Measurements from ENCODE around the gene SPPL2C.

The SPPL2C gene

DNA sequence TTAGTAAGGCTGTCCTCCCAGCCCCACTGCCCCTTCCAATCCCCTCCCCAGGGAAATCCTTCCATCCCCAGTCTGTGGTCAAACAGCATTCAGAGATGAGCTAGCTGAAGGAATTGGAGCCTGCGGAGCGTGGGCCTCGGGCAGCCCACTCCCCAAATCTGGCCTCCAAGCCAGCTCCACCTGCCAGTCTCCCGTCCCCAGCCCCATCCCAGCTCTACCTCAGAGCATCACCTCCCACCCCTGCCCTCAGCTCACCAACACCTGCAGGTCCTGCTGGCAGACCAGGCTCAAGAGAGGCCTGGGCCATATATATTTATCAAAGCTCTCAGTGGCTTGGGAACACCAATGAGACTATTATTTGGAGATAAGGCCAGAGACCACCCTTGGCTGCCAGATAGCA lies 5.2 kb upstream of the SPPL2C start:
- H3K4me1 Mint-ChIP-seq (ENCODE audit: low read depth): no peaks in the 10 kb centered on the region
- no peak overlapping the region for H3K27ac Mint-ChIP-seq
- no peaks in the 10 kb centered on the region for H3K9me3 Mint-ChIP-seq
- H3K36me3 Mint-ChIP-seq (ENCODE audit: low read depth): no peaks in the 10 kb centered on the region
- no peak overlapping the region for H3K4me3 Mint-ChIP-seq
- no peaks in the 10 kb centered on the region for H3K27me3 Mint-ChIP-seq

DNA sequence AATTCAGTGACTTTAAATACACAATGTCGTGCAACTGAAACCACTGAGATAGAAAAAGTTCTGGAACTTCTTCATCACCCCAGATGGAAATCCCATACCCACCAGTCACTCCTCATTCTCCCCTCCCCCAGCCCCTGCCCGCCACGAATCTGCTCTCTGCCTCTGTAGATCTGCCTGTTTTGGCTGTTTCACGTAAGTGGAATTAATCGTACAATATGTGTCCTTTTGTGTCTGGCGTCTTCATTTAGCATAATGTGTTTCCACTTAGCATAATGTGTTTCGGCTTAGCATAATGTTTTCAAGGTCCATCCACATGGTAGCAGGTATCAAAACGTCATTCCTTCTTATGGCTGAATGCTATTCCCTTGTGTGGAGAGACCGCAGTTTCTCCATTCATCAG lies 3.5 kb upstream of the SPPL2C start:
- Mint-ChIP-seq H3K27ac (no peak overlapping the region), H3K9me3 (no peaks in the 10 kb centered on the region), H3K4me3 (no peak overlapping the region), H3K27me3 (no peaks in the 10 kb centered on the region), H3K4me1 (ENCODE audit: low read depth) (no peaks in the 10 kb centered on the region), H3K36me3 (ENCODE audit: low read depth) (no peaks in the 10 kb centered on the region)

GRCh38 chr17:45841883-45842525 lies 2.7 kb upstream of the SPPL2C start:
- Mint-ChIP-seq H3K36me3 (ENCODE audit: low read depth) (no peaks in the 10 kb centered on the region), H3K9me3 (no peaks in the 10 kb centered on the region), H3K4me3 (no peak overlapping the region), H3K27ac (no peak overlapping the region), H3K27me3 (no peaks in the 10 kb centered on the region), H3K4me1 (ENCODE audit: low read depth) (no peaks in the 10 kb centered on the region)

GRCh38 chr17:45843722-45844121 lies 959 bp upstream of the SPPL2C start:
- no peaks in the 10 kb centered on the region for H3K9me3 Mint-ChIP-seq
- no peak overlapping the region for H3K4me3 Mint-ChIP-seq
- no peak overlapping the region for H3K27ac Mint-ChIP-seq
- H3K27me3 Mint-ChIP-seq: no peaks in the 10 kb centered on the region
- no peaks in the 10 kb centered on the region for H3K4me1 Mint-ChIP-seq (ENCODE audit: low read depth)
- H3K36me3 Mint-ChIP-seq (ENCODE audit: low read depth): no peaks in the 10 kb centered on the region

DNA sequence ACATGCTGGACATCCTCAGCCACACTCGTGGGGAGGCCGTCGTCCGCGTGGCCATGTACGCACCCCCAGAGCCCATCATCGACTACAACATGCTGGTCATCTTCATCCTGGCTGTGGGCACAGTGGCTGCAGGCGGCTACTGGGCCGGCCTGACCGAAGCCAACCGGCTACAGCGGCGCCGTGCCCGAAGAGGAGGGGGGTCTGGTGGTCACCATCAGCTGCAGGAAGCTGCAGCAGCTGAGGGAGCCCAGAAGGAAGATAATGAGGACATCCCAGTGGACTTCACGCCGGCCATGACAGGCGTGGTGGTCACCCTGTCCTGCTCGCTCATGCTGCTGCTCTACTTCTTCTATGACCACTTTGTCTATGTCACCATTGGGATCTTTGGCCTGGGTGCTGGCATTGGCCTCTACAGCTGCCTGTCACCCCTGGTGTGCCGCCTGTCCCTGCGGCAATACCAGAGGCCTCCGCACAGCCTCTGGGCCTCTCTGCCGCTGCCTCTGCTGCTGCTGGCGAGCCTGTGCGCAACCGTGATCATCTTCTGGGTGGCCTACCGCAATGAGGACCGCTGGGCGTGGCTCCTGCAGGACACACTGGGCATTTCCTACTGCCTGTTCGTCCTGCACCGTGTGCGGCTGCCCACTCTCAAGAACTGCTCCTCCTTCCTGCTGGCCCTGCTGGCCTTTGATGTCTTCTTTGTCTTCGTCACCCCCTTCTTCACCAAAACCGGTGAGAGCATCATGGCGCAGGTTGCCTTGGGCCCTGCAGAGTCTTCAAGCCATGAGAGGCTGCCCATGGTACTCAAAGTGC lies 900 bp downstream of the SPPL2C start:
- H3K27me3 Mint-ChIP-seq: no peaks in the 10 kb centered on the region
- no peak overlapping the region for H3K27ac Mint-ChIP-seq
- no peaks in the 10 kb centered on the region for H3K36me3 Mint-ChIP-seq (ENCODE audit: low read depth)
- H3K4me1 Mint-ChIP-seq (ENCODE audit: low read depth): no peaks in the 10 kb centered on the region
- H3K4me3 Mint-ChIP-seq: no peak overlapping the region
- H3K9me3 Mint-ChIP-seq: no peaks in the 10 kb centered on the region

DNA sequence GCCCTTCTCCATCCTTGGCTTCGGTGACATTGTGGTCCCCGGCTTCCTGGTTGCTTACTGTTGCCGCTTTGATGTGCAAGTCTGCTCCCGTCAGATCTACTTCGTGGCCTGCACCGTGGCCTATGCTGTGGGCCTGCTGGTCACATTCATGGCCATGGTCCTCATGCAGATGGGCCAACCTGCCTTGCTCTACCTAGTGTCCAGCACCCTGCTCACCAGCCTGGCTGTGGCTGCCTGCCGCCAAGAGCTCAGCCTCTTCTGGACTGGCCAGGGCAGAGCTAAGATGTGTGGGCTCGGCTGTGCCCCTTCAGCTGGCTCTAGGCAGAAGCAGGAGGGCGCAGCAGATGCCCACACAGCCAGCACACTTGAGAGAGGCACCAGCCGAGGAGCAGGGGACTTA lies 1.5 kb downstream of the SPPL2C start:
- Mint-ChIP-seq H3K4me3 (no peak overlapping the region), H3K27ac (no peak overlapping the region), H3K27me3 (no peaks in the 10 kb centered on the region), H3K9me3 (no peaks in the 10 kb centered on the region), H3K36me3 (ENCODE audit: low read depth) (no peaks in the 10 kb centered on the region), H3K4me1 (ENCODE audit: low read depth) (no peaks in the 10 kb centered on the region)

GRCh38 chr17:45846646-45847045 lies 2.0 kb downstream of the SPPL2C start:
- no peak overlapping the region for H3K4me3 Mint-ChIP-seq
- H3K36me3 Mint-ChIP-seq (ENCODE audit: low read depth): no peaks in the 10 kb centered on the region
- no peaks in the 10 kb centered on the region for H3K4me1 Mint-ChIP-seq (ENCODE audit: low read depth)
- H3K27ac Mint-ChIP-seq: no peak overlapping the region
- no peaks in the 10 kb centered on the region for H3K27me3 Mint-ChIP-seq
- H3K9me3 Mint-ChIP-seq: no peaks in the 10 kb centered on the region

DNA sequence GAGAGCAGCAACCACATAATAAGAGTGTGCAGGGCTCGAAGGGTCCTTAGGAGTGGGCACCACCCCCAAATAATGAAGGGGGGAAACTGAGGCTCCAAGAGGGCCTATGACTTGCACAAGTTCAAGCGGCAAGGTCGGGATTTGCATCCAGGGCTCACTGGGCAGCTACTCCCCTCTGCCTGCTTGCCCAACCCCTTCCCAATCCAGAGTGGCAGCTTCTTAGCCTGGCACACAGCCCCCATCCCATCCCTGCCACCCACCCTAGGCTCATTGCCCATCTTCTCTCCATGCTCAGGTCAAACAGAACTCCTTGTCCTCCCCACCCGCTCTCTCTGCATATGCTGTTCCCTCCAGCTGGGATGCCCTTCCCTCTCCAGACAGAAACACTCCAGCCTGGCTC lies 2.4 kb downstream of the SPPL2C start:
- Mint-ChIP-seq H3K36me3 (ENCODE audit: low read depth) (no peaks in the 10 kb centered on the region), H3K4me1 (ENCODE audit: low read depth) (no peaks in the 10 kb centered on the region), H3K27me3 (peaks cover 4% of the 10 kb centered on the region), H3K27ac (no peak overlapping the region), H3K9me3 (no peaks in the 10 kb centered on the region), H3K4me3 (no peak overlapping the region)

GRCh38 chr17:45847747-45848146 lies 3.1 kb downstream of the SPPL2C start:
- no peaks in the 10 kb centered on the region for H3K9me3 Mint-ChIP-seq
- H3K36me3 Mint-ChIP-seq (ENCODE audit: low read depth): no peaks in the 10 kb centered on the region
- H3K4me1 Mint-ChIP-seq (ENCODE audit: low read depth): peaks cover 3% of the 10 kb centered on the region
- H3K27ac Mint-ChIP-seq: no peak overlapping the region
- H3K27me3 Mint-ChIP-seq: peaks cover 10% of the 10 kb centered on the region
- no peak overlapping the region for H3K4me3 Mint-ChIP-seq

DNA sequence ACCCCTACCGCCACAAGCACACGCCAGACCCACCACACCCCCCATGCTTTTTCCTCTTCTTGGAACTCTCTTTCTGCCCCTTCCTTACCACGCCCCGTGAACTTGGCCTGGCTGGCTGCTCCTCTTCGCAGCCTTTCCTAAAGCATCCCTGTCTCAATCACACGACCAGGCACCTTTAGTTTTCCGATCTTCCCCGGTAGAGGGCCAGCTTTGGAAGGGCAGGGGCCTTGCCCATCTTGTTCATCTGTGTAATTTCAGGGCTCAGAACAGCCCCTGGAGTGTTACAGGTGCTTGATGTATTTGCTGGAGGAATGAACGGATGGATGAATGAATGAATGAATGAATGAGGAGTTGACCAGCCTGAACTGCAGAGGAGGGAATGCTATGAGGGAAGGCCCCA lies 3.7 kb downstream of the SPPL2C start:
- Mint-ChIP-seq H3K4me1 (ENCODE audit: low read depth) (peaks cover 7% of the 10 kb centered on the region), H3K36me3 (ENCODE audit: low read depth) (no peaks in the 10 kb centered on the region), H3K4me3 (no peak overlapping the region), H3K27ac (no peak overlapping the region), H3K27me3 (peaks cover 11% of the 10 kb centered on the region), H3K9me3 (no peaks in the 10 kb centered on the region)

DNA sequence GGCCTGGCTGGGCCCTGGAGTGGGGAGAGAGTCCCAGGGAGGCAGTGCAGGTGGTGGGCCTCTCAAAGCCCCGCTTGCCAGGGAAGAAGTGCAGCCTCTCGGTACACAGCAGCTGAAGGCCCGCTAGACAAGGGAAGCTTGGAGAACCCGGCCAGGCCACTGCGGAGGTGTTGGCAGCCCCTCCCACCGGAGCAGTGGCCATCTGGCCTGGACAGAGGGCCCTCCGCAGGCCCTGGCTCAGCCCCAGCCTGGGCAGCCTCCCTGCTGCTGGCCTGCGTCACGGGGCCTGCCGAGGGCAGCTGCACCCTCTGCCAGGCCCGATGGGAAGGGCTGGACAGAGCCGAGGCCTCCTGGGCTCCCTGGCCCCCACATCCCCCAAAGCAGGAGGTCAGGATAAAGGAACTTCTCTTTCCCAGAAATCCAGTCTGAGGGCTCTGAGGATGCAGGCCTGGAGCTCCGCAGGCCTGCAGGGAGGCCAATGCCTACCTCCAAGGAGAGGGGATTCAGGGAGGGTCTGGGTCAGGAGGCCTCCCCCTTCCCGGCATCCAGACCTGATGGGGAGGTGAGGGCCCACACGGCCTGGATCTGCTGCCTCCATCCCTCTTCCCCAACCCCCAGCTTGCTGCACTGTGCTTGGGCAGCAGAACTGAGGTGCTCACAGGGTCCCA lies 4.3 kb downstream of the SPPL2C start:
- peaks cover 13% of the 10 kb centered on the region for H3K27me3 Mint-ChIP-seq
- H3K27ac Mint-ChIP-seq: no peak overlapping the region
- no peaks in the 10 kb centered on the region for H3K9me3 Mint-ChIP-seq
- no peaks in the 10 kb centered on the region for H3K36me3 Mint-ChIP-seq (ENCODE audit: low read depth)
- H3K4me3 Mint-ChIP-seq: no peak overlapping the region
- H3K4me1 Mint-ChIP-seq (ENCODE audit: low read depth): peaks cover 7% of the 10 kb centered on the region

DNA sequence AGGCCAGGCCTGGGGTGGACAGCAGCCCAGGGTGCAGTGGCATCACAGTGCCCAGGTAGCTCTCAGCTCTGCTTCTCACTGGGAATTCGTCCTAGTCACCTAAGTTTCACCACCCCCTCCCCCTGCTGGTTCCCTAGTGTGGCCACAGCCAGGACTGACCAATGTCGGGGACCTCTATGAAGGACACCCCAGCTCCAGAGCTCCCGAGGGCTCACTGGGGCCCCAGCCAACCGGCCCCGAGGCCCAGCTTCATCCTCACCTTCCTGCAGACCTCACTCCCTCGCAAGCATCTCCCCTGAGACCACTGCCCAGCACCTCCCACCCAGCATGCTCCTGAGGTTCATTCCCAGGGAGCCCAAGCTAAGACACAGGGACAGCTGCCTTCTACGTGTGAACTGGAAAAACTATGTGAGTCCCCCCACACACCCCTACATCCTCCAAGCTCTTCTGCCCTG lies 4.9 kb downstream of the SPPL2C start:
- Mint-ChIP-seq H3K36me3 (ENCODE audit: low read depth) (no peaks in the 10 kb centered on the region), H3K27me3 (peaks cover 18% of the 10 kb centered on the region), H3K27ac (no peak overlapping the region), H3K9me3 (no peaks in the 10 kb centered on the region), H3K4me1 (ENCODE audit: low read depth) (peaks cover 7% of the 10 kb centered on the region), H3K4me3 (no peak overlapping the region)

DNA sequence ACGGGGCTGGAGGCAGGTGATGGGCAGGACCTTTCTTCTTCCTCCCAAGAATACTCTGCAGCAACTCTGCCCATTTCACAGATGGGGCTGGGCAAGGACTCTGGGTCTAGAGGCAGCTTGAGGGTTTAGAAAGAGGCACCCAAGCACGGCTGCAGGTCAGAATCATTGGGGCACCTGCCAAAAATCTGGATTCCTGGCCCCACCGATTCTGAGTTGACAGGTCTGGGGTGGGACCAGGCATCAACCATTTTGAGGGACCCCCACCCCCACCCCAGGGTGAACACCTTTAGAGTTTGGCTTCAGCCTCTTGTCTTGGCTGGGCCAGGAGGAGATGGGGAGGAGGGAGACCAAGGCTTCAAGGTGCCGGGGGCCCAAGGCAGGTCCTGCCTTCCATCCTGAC lies 5.3 kb downstream of the SPPL2C start:
- Mint-ChIP-seq H3K27me3 (peaks cover 19% of the 10 kb centered on the region), H3K4me3 (no peak overlapping the region), H3K36me3 (ENCODE audit: low read depth) (no peaks in the 10 kb centered on the region), H3K4me1 (ENCODE audit: low read depth) (peaks cover 7% of the 10 kb centered on the region), H3K27ac (no peak overlapping the region), H3K9me3 (no peaks in the 10 kb centered on the region)

DNA sequence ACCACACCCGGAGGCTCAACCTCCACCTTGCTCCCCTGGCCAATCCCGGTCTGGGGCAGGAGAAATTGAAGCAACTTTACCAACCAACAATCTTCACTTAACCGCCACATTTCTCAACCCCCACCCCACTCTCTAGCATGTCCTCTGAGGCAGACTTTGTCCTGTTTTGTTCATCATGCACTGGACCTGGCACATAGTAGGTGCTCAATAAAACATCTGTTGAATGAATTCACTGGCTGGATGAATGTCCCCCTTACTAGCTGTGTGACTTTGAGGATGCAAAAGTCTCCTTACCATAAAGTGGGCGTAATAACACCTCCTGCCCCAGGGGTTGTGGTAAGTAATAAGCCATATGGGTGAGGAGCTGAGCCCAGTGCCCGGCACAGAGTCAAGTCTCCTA lies 5.8 kb downstream of the SPPL2C start:
- H3K27ac Mint-ChIP-seq: no peak overlapping the region
- H3K27me3 Mint-ChIP-seq: peaks cover 19% of the 10 kb centered on the region
- no peak overlapping the region for H3K4me3 Mint-ChIP-seq
- no peaks in the 10 kb centered on the region for H3K9me3 Mint-ChIP-seq
- H3K4me1 Mint-ChIP-seq (ENCODE audit: low read depth): peaks cover 7% of the 10 kb centered on the region
- H3K36me3 Mint-ChIP-seq (ENCODE audit: low read depth): no peaks in the 10 kb centered on the region

DNA sequence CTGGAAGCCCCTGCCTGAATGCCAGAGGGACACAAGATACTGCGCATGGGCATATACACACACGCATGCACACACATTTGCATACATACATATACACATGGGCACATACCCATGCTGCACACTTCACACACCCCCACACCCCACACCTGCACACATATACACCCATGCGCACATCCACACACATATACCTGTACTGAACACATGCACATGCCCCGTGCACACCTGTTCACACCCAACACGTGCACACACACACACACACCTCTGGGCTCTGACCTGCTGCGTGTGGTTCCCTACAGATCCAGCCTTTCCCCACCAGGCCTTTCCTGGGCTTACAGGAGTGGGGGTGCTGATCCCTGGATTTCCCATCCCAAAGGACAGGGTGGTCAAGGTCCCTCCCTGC lies 6.3 kb downstream of the SPPL2C start:
- Mint-ChIP-seq H3K27me3 (peaks cover 23% of the 10 kb centered on the region), H3K4me1 (ENCODE audit: low read depth) (peaks cover 7% of the 10 kb centered on the region), H3K27ac (no peak overlapping the region), H3K4me3 (no peak overlapping the region), H3K9me3 (no peaks in the 10 kb centered on the region), H3K36me3 (ENCODE audit: low read depth) (no peaks in the 10 kb centered on the region)

Data from stimulated activated naive CD8-positive, alpha-beta T cell treated with anti-CD3 and anti-CD28 coated beads, Interleukin-15, Interleukin-2, amounts not matched to agents 100 ng/mL and 50 ng/mL, for 24 hours (primary cell).